PC-9 (cell line): Measurements from ENCODE around the gene ICA1. TPM values are rescaled to one million over a fixed set of nuclear protein-coding genes. Genes with fewer than 3 reads are reported as not detected.

Source experiments
- Bru-seq: library from RNA; stranded (reverse); fragments of 400-500 nt; gene quantifications from one replicate; lab custom pipeline; 2021; lab: Mats Ljungman, UMichigan
- BruChase-seq, 2 experiments: library from RNA; stranded (reverse); fragments of 400-500 nt; gene quantifications; one replicate each; lab custom pipeline; 2021; lab: Mats Ljungman, UMichigan
- BruUV-seq: library from RNA; stranded (reverse); fragments of 400-500 nt; replicated peaks from 2 replicates; lab custom pipeline; 2021; lab: Mats Ljungman, UMichigan
- CTCF ChIA-PET: fragments of 300-600 bp; sonication (Branson Sonifier 250); formaldehyde crosslinking; loops from one replicate; lab custom pipeline; 2022; ENCODE audit warnings: antibody characterized with exemption; lab: Charles Lee
- POLR2A ChIA-PET: fragments of 300-600 bp; sonication (Branson Sonifier 250); formaldehyde crosslinking; loops from one replicate; lab custom pipeline; 2022; ENCODE audit warnings: antibody characterized with exemption; ENCODE audit not compliant: unreplicated experiment; lab: Charles Lee
- DNase-seq, 2 experiments: peaks; one replicate each; pipeline versions ENCODE4 v3.0.0 to v3.0.0-alpha.2; 2015 to 2022; ENCODE audit warnings: mixed read lengths in 1 of 2
- H2AFZ ChIP-seq: fragments of 200-600 bp; sonication (generic); 2 replicates; pipeline ENCODE4 v1.8.1; 2017; ENCODE audit warnings: antibody characterized with exemption
- H3F3A ChIP-seq: fragments of 200-600 bp; sonication (generic); 2 replicates; pipeline ENCODE4 v1.8.1; 2017; ENCODE audit warnings: antibody characterized with exemption, mild to moderate bottlenecking, low read depth; ENCODE audit not compliant: insufficient read depth
- H3K27ac ChIP-seq: fragments of 200-600 bp; sonication (generic); 2 replicates; pipeline ENCODE4 v1.6.1; 2016; ENCODE audit warnings: mixed run types
- H3K27me3 ChIP-seq: fragments of 200-600 bp; sonication (generic); 2 replicates; pipeline ENCODE4 v1.6.1; 2016; ENCODE audit warnings: low read depth, mixed run types; ENCODE audit not compliant: insufficient read depth
- H3K36me3 ChIP-seq: fragments of 200-600 bp; sonication (generic); 2 replicates; pipeline ENCODE4 v1.6.1; 2016; ENCODE audit warnings: low read depth, mixed run types
- H3K4me1 ChIP-seq: fragments of 200-600 bp; sonication (generic); replicated peaks from 2 replicates; pipeline ENCODE4 v1.6.1; 2016; ENCODE audit warnings: mixed run types; ENCODE audit not compliant: insufficient read depth
- H3K4me2 ChIP-seq: fragments of 200-600 bp; sonication (generic); 2 replicates; pipeline ENCODE4 v1.6.1; 2017; ENCODE audit warnings: mixed run types
- H3K4me3 ChIP-seq: fragments of 200-600 bp; sonication (generic); 2 replicates; pipeline ENCODE4 v1.6.1; 2016; ENCODE audit warnings: mixed run types
- H3K79me2 ChIP-seq: fragments of 200-600 bp; sonication (generic); 2 replicates; pipeline ENCODE4 v1.6.1; 2017; ENCODE audit warnings: low read depth, mixed run types
- H3K9me2 ChIP-seq: fragments of 200-600 bp; sonication (generic); 2 replicates; pipeline ENCODE4 v1.8.1; 2017; ENCODE audit warnings: mild to moderate bottlenecking; ENCODE audit not compliant: insufficient read depth
- H3K9me3 ChIP-seq: fragments of 200-600 bp; sonication (generic); 2 replicates; pipeline ENCODE4 v1.8.1; 2016; ENCODE audit warnings: low read depth; ENCODE audit not compliant: insufficient read depth
- H4K20me1 ChIP-seq: fragments of 200-600 bp; sonication (generic); 2 replicates; pipeline ENCODE4 v1.8.1; 2017; ENCODE audit not compliant: insufficient read depth
- EZH2 ChIP-seq: fragments of 200-600 bp; sonication (generic); IDR thresholded peaks from 2 replicates; pipeline ENCODE4 v1.8.0; 2017; ENCODE audit warnings: antibody characterized with exemption, low read depth
- intact Hi-C: fragments of 100-400 bp; cut with micrococcal nuclease; formaldehyde crosslinking; loops from one replicate; pipeline ENCODE4 v1.10.0; 2022; ENCODE audit not compliant: unreplicated experiment
- long read RNA-seq: library from polyadenylated mRNA; stranded (forward); transcript quantifications from one replicate; pipeline ENCODE4 v2.0.0, GENCODE V29; 2022
- total RNA-seq: library from RNA; stranded (reverse); gene quantifications from 2 replicates; pipeline ENCODE4 v1.2.3, GENCODE V29; 2021
- TF ChIP-seq, protein P1 (sequence below): fragments of 200-600 bp; sonication (generic); conservative IDR thresholded peaks from 2 replicates; pipeline ENCODE4 v1.6.1; 2017; ENCODE audit warnings: mixed run types, antibody characterized with exemption, mild to moderate bottlenecking, moderate library complexity

The ICA1 gene
- 33.8 and 58.6 TPM in 2 replicates for total RNA-seq
- Bru-seq, nascent RNA, result percentile 63 among the genes with signal in this experiment
- BruChase-seq, experiment 1, labeled RNA remaining after a 2-hour chase, result percentile 71 among the genes with signal in this experiment
- percentile 55 among the genes with signal in this experiment for BruChase-seq, experiment 2, labeled RNA remaining after a 6-hour chase
- long read RNA-seq, transcript ICA1-207 (14 exons, 2,440 nt), result minor isoform, 29 of 109 reads
- long read RNA-seq, transcript ICA1-206 (14 exons, 2,458 nt), result major isoform, 34 of 109 reads
- long read RNA-seq, partial matches to known transcripts, result 7 of 109 reads
- long read RNA-seq, other reads (novel, unspliced or antisense), result 35 of 109 reads

DNA sequence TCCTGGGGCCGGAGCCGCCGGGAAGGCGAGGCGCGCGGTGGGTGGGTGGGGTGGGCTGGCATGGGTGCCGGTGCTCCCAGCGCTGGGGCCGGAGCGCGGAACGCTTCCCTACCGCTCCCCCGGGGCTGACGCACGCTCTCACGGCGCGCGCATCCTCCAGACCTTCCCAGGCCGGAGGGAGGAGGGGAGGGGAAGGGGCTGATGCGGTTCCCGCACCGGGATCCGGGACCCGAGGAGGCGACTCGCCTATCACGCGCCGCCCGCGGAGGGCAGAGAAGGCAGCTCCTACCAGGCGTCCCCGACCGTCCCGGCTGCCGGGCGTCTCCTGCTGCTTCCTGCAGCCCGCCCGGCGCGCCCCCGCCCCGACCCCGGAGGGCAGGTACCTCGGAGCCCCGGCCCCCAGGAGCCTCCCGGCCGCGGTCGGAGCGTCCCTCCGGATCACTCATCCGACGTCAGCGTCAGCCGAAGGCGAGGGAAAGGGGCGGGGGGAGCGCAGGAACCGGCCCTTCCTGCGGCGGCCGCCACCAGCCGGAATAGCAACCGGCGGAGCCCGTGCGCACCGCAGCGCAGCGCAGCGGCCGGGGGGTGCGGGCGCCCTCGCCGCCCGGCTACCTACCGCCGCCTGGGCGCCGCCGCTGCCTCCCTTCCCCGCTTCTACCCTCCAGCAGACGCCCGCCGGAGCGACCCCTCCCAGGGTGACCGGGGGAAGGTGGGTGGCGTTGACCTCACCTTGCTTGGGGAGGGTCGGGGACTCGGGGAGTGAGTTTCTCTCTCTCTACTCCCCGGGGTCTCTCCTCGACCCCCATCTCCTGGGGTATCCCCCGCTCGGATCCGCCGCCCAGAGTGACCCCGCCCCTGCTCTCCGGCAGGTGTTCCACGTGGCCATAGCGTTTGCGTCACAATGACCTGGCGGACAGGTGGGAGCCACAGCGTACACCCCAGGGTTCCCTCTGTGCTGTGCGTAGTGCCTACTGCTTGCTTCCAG lies at the start of gene ICA1:
Gene ICA1 (minus strand): TSS at position 457 of the 985 bp plus-strand sequence. CDS start 26,241 bp downstream, outside the sequence.
- TSS peak; percentile 58 for BruUV-seq
- no peaks in the 10 kb centered on the region for H3K27me3 ChIP-seq
- POLR2A ChIA-PET, result no interaction called here
- no peaks in the 10 kb centered on the region for H3K9me3 ChIP-seq
- peak within 1 kb of the TSS; percentile 89 for H3K4me2 ChIP-seq
- H3F3A ChIP-seq, result peaks cover 8% of the 10 kb centered on the region; the same call in 1 of the 2 replicates
- H3K4me3 ChIP-seq, result peak within 1 kb of the TSS; percentile 99
- no peaks in the 10 kb centered on the region for H4K20me1 ChIP-seq
- CTCF ChIA-PET, result no interaction called here
- H3K27ac ChIP-seq, result peak within 1 kb of the TSS; percentile 71
- peak within 1 kb of the TSS; percentile 95 for H2AFZ ChIP-seq
- peaks cover 7% of the 10 kb centered on the region for H3K4me1 ChIP-seq
- TF ChIP-seq, protein P1, sequence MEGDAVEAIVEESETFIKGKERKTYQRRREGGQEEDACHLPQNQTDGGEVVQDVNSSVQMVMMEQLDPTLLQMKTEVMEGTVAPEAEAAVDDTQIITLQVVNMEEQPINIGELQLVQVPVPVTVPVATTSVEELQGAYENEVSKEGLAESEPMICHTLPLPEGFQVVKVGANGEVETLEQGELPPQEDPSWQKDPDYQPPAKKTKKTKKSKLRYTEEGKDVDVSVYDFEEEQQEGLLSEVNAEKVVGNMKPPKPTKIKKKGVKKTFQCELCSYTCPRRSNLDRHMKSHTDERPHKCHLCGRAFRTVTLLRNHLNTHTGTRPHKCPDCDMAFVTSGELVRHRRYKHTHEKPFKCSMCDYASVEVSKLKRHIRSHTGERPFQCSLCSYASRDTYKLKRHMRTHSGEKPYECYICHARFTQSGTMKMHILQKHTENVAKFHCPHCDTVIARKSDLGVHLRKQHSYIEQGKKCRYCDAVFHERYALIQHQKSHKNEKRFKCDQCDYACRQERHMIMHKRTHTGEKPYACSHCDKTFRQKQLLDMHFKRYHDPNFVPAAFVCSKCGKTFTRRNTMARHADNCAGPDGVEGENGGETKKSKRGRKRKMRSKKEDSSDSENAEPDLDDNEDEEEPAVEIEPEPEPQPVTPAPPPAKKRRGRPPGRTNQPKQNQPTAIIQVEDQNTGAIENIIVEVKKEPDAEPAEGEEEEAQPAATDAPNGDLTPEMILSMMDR, result no peak
- TF ChIP-seq EZH2, result no peak
- H3K9me2 ChIP-seq, result no peaks in the 10 kb centered on the region
- H3K79me2 ChIP-seq, result peaks cover 27% of the 10 kb centered on the region
- intact Hi-C loops, result loop anchor here (2.0 kb wide), 1 partner anchor 29 kb away; no protein-coding TSS in a partner anchor
- H3K36me3 ChIP-seq, result peaks cover 3% of the 10 kb centered on the region; the same call in 1 of the 2 replicates
- peak; percentile 72 to 89 for DNase-seq

- Histone ChIP-seq H3K27ac (no peak overlapping the region), H2AFZ (no peak overlapping the region), H3K27me3 (peaks cover 28% of the 10 kb centered on the region; the same call in 1 of the 2 replicates), H3K79me2 (no peaks in the 10 kb centered on the region), H4K20me1 (no peaks in the 10 kb centered on the region), H3K9me3 (no peaks in the 10 kb centered on the region), H3K9me2 (no peaks in the 10 kb centered on the region), H3F3A (no peaks in the 10 kb centered on the region), H3K36me3 (no peaks in the 10 kb centered on the region), H3K4me2 (no peak overlapping the region), H3K4me1 (0 out of 2 replicates have a peak, but pooled peaks cover 2% of the 10 kb centered on the region), H3K4me3 (no peak overlapping the region)
- ChIA-PET CTCF (no interaction called here), POLR2A (no interaction called here)
- intact Hi-C loops, result no loop called here
- DNase-seq, result no peak
- BruUV-seq, result no TSS peak
- no peak for TF ChIP-seq EZH2
- TF ChIP-seq, protein P1, result no peak
These were observed 48.9 kb upstream of the ICA1 start for GRCh38 chr7:8310876-8311275.
